ENCODE data around the gene CSK. TPM values are rescaled to one million over a fixed set of nuclear protein-coding genes. Genes with fewer than 3 reads are reported as not detected.

CSK gene
- total RNA-seq, 4 donors from 2014 or later: 37.6 to 47.3 (median 45.4) TPM

- no peak for DNase-seq (ENCODE audit: low spot score in 2 of 2)
- H3K4me3 ChIP-seq (ENCODE audit: low read depth, poor library complexity, severe bottlenecking): no peak overlapping the region
- 38 to 46% methylated on average over 15 of the region's 15 CpGs for WGBS, 2 donors
- intact Hi-C loops (cut with DNase I; ENCODE audit: low total_unique reads): no loop called here
- TF ChIP-seq CTCF (IDR thresholded peaks at IDR 0.05) (no peak), POLR2A (IDR thresholded peaks at IDR 0.05) (no peak)
Observed at GRCh38 chr15:74790080-74790916, 8.4 kb downstream of the CSK start.

DNA sequence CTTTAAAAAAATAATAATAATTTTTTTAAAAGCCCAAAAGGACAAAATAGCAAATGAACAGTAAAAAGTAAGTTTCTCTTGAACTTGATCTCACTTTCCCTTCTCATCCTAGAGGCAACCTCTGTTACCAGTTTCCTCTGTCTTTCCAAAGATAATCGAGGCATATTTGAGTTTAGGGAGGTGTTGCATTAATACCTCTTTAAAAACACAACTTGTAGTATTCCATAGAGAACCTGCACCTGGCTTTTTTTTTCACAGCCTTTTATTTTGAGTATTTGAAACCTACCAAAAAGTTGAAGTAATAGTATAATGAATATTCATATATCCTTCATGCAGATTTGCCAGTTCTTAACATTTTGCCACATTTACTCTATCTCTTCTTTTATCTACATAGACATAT is 9.1 kb downstream of the CSK start:
- intact Hi-C loops (cut with DNase I; ENCODE audit: low total_unique reads): no loop called here
- TF ChIP-seq CTCF (IDR thresholded peaks at IDR 0.05): no peak
- H3K4me3 ChIP-seq (ENCODE audit: low read depth, poor library complexity, severe bottlenecking): no peak overlapping the region
- 61 to 68% methylated on average over 1 of the region's 1 CpG for WGBS, 2 donors
- DNase-seq (ENCODE audit: low spot score in 2 of 2): no peak

DNA sequence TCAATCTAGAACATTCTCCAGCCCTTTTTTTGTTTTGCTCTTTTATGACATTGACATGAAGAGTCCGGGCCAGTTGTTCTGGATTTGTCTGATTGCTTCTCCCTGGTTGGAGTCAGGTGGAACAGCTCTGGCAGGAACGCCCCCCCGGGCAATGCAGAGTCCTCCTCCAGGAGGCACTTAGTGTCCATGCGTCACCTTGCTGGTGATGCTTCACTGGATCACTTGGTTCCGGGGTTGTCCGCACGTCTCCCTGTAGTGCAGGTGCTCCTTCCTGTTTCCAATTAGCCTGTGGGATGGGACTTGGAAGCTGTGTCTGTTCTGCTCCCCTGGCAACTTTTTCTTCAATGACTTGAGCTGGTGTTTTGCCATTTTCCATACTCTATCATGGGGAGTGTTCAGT is 9.8 kb downstream of the CSK start:
- intact Hi-C loops (cut with DNase I; ENCODE audit: low total_unique reads): no loop called here
- WGBS, 2 donors: 53 to 67% methylated on average over 7 of the region's 7 CpGs
- TF ChIP-seq POLR2A (IDR thresholded peaks at IDR 0.05) (no peak), CTCF (IDR thresholded peaks at IDR 0.05) (no peak)
- no peak overlapping the region for H3K4me3 ChIP-seq (ENCODE audit: low read depth, poor library complexity, severe bottlenecking)
- no peak for DNase-seq (ENCODE audit: low spot score in 2 of 2)

GRCh38 chr15:74792227-74793016 is 10.5 kb downstream of the CSK start:
- TF ChIP-seq CTCF (IDR thresholded peaks at IDR 0.05) (no peak), POLR2A (IDR thresholded peaks at IDR 0.05) (no peak)
- intact Hi-C loops (cut with DNase I; ENCODE audit: low total_unique reads): no loop called here
- 70 to 80% methylated on average over 10 to 12 of the region's 12 CpGs for WGBS, 2 donors
- peak in 1 of 2 donors; percentile 84 for DNase-seq (ENCODE audit: low spot score in 2 of 2)
- H3K4me3 ChIP-seq (ENCODE audit: low read depth, poor library complexity, severe bottlenecking): no peak overlapping the region

- peak in 1 of 2 donors; percentile 86 for DNase-seq (ENCODE audit: low spot score in 2 of 2)
- no peak overlapping the region for H3K4me3 ChIP-seq (ENCODE audit: low read depth, poor library complexity, severe bottlenecking)
- TF ChIP-seq CTCF (IDR thresholded peaks at IDR 0.05) (no peak), POLR2A (IDR thresholded peaks at IDR 0.05) (no peak)
- WGBS, 2 donors: 59 to 68% methylated on average over 12 of the region's 12 CpGs
- intact Hi-C loops (cut with DNase I; ENCODE audit: low total_unique reads): no loop called here
Observed at GRCh38 chr15:74793135-74794028, 11.5 kb downstream of the CSK start.
